NCI-H526 (cell line): ENCODE measurements around the gene FAM83G.
A peak's percentile ranks its signal among the peaks of the same experiment; 100 is the strongest.
"Not testable (repeated sequence)": the region's sequence is repeated elsewhere in the genome, so short reads cannot be mapped to it uniquely, and the experiment has no call there.

ENCODE experiments used
- DNase-seq, 2 experiments: peaks; one replicate each; lab custom pipeline; 2025; lab: John Stamatoyannopoulos, UW

Gene FAM83G

GRCh38 chr17:19022747-19023146, 18.2 kb upstream of the FAM83G start:
- no peak for DNase-seq

- no peak for DNase-seq
These were observed 17.6 kb upstream of the FAM83G start for GRCh38 chr17:19022128-19022527.

GRCh38 chr17:19021622-19022083, 17.1 kb upstream of the FAM83G start:
- no peak for DNase-seq

GRCh38 chr17:19021011-19021621, 16.6 kb upstream of the FAM83G start:
- DNase-seq: not testable (repeated sequence)

GRCh38 chr17:19020016-19020415, 15.5 kb upstream of the FAM83G start:
- no peak for DNase-seq

GRCh38 chr17:19019041-19019941, 14.7 kb upstream of the FAM83G start:
- peak in 1 of 2 experiments; percentile 14 for DNase-seq

- no peak for DNase-seq
These were observed 14.0 kb upstream of the FAM83G start for GRCh38 chr17:19018600-19018950.

- no peak for DNase-seq
These were observed 13.4 kb upstream of the FAM83G start for GRCh38 chr17:19017804-19018599.

- DNase-seq: no peak
These were observed 12.8 kb upstream of the FAM83G start for GRCh38 chr17:19017401-19017800.

- no peak for DNase-seq
These were observed 12.3 kb upstream of the FAM83G start for GRCh38 chr17:19016881-19017280.

- DNase-seq: no peak
These were observed 11.7 kb upstream of the FAM83G start for GRCh38 chr17:19016297-19016696.

- no peak for DNase-seq
These were observed 10.9 kb upstream of the FAM83G start for GRCh38 chr17:19015428-19015827.

- DNase-seq: no peak
These were observed 10.2 kb upstream of the FAM83G start for GRCh38 chr17:19014628-19015215.

GRCh38 chr17:19013806-19014627, 9.5 kb upstream of the FAM83G start:
- DNase-seq: no peak

GRCh38 chr17:19013226-19013625, 8.7 kb upstream of the FAM83G start:
- no peak for DNase-seq

GRCh38 chr17:19012171-19013080, 7.9 kb upstream of the FAM83G start:
- DNase-seq: no peak

GRCh38 chr17:19011581-19011980, 7.0 kb upstream of the FAM83G start:
- no peak for DNase-seq

GRCh38 chr17:19010729-19011505, 6.4 kb upstream of the FAM83G start:
- DNase-seq: no peak

GRCh38 chr17:19009970-19010369, 5.4 kb upstream of the FAM83G start:
- no peak for DNase-seq
